Small intestine (tissue), 7 donors: ENCODE results near the gene SOWAHA. TPM values are rescaled to one million over a fixed set of nuclear protein-coding genes. Genes with fewer than 3 reads are reported as not detected.

ENCODE experiments used
- DNase-seq, 2 donors: peaks; one replicate each; pipeline versions ENCODE4 v3.0.0 to v3.0.0-alpha.2; 2013
- FAIRE-seq: peaks from 2 replicates; lab custom pipeline; 2012; peaks lifted over from hg19 to GRCh38; lab: Jason Lieb, UNC
- H3K27ac ChIP-seq, 3 donors: one replicate each; pipeline ENCODE4 v1.5.1; 2013; ENCODE audit warnings: low read length in 2 of 3, mild to moderate bottlenecking in 2 of 3, control low read depth in 1 of 3, inconsistent platforms in 1 of 3, low read depth in 1 of 3, moderate library complexity in 1 of 3
- H3K27me3 ChIP-seq, 3 donors: one replicate each; pipeline ENCODE4 v1.6.1; 2013; ENCODE audit warnings: low read length in 3 of 3, inconsistent platforms in 1 of 3; ENCODE audit not compliant: control insufficient read depth in 3 of 3, insufficient read depth in 3 of 3
- H3K36me3 ChIP-seq, 3 donors: one replicate each; pipeline ENCODE4 v1.6.1; 2013; ENCODE audit warnings: low read length in 3 of 3, inconsistent platforms in 1 of 3, low read depth in 1 of 3, mild to moderate bottlenecking in 1 of 3, moderate library complexity in 1 of 3; ENCODE audit not compliant: control insufficient read depth in 3 of 3, insufficient read depth in 2 of 3
- H3K4me1 ChIP-seq, 3 donors: one replicate each; pipeline ENCODE4 v1.6.1; 2013; ENCODE audit warnings: low read length in 2 of 3, inconsistent platforms in 1 of 3, low read depth in 1 of 3, mild to moderate bottlenecking in 1 of 3, moderate library complexity in 1 of 3; ENCODE audit not compliant: control insufficient read depth in 3 of 3, insufficient read depth in 2 of 3
- H3K4me3 ChIP-seq, 3 donors: one replicate each; pipeline ENCODE4 v1.5.1; 2013; ENCODE audit warnings: low read length in 3 of 3, control low read depth in 1 of 3, inconsistent platforms in 1 of 3, low read depth in 1 of 3, mild to moderate bottlenecking in 1 of 3, moderate library complexity in 1 of 3
- H3K9me3 ChIP-seq, 2 donors: one replicate each; pipeline ENCODE4 v1.6.1; 2013; ENCODE audit warnings: low read depth in 1 of 2, low read length in 1 of 2; ENCODE audit not compliant: control insufficient read depth in 2 of 2, insufficient read depth in 1 of 2
- WGBS, 3 donors: extraction: QIAGEN DNeasy Blood & Tissue Kit; methylation state at CpG; one replicate each; pipeline ENCODE4 v1.1.7; 2013; 5-methylcytosine and 5-hydroxymethylcytosine counted together
- polyA plus RNA-seq, 4 donors: library from polyadenylated mRNA; stranded (reverse) in 3 of 4; unstranded in 1 of 4; fragments of 200-250 nt in 3 of 4; fragments of 120-200 nt in 1 of 4; gene quantifications; one replicate each; pipeline versions ENCODE4 v1.2.1 to v1.2.3, GENCODE V29; 2013
- donor health status: healthy with polysubstance abuse.
- donor health status: control.
- donor health status: control.
- donor health status: Bipolar disorder and iron deficiency.
- donor health status: healthy.

The SOWAHA gene
- polyA plus RNA-seq, 4 donors: 25.6 to 75.4 (median 66.1) TPM

- Histone ChIP-seq H3K4me1 (peaks cover 0 to 33% (median 0%) of the 10 kb centered on the region in 3 donors), H3K36me3 (peaks cover 0 to 8% (median 0%) of the 10 kb centered on the region in 3 donors), H3K4me3 (peak overlapping the region in 2 of 3 donors; percentile 49 to 77), H3K27ac (peak overlapping the region; percentile 91 to 94 (median 94)), H3K9me3 (peaks cover 0 to 3% of the 10 kb centered on the region in 2 donors), H3K27me3 (peaks cover 0 to 13% (median 3%) of the 10 kb centered on the region in 3 donors)
- DNase-seq (peak in 1 of 2 donors; percentile 28), FAIRE-seq (no peak)
- WGBS, 3 donors: 58 to 59% (median 58%) methylated on average over 74 to 81 of the region's 81 CpGs
Measured at GRCh38 chr5:132814503-132815294, 1.6 kb downstream of the SOWAHA start.

GRCh38 chr5:132815454-132815853, 2.4 kb downstream of the SOWAHA start:
- peaks cover 0 to 8% (median 0%) of the 10 kb centered on the region in 3 donors for H3K36me3 ChIP-seq
- H3K9me3 ChIP-seq: peaks cover 0 to 3% of the 10 kb centered on the region in 2 donors
- H3K27me3 ChIP-seq: peaks cover 0 to 13% (median 3%) of the 10 kb centered on the region in 3 donors
- H3K4me1 ChIP-seq: peaks cover 0 to 38% (median 0%) of the 10 kb centered on the region in 3 donors
- DNase-seq: peak in 1 of 2 donors; percentile 33
- WGBS, 3 donors: 64 to 82% (median 79%) methylated on average over 1 of the region's 1 CpG
- peak overlapping the region in 2 of 3 donors; percentile 49 to 77 for H3K4me3 ChIP-seq
- FAIRE-seq: no peak
- H3K27ac ChIP-seq: peak overlapping the region in 1 of 3 donors; percentile 70

- H3K27ac ChIP-seq: peak overlapping the region in 1 of 3 donors; percentile 70
- peaks cover 0 to 8% (median 0%) of the 10 kb centered on the region in 3 donors for H3K36me3 ChIP-seq
- peaks cover 0 to 3% of the 10 kb centered on the region in 2 donors for H3K9me3 ChIP-seq
- peaks cover 0 to 38% (median 0%) of the 10 kb centered on the region in 3 donors for H3K4me1 ChIP-seq
- WGBS, 3 donors: 50 to 66% (median 52%) methylated on average over 2 of the region's 2 CpGs
- H3K27me3 ChIP-seq: peaks cover 0 to 12% (median 3%) of the 10 kb centered on the region in 3 donors
- DNase-seq (no peak), FAIRE-seq (no peak)
- H3K4me3 ChIP-seq: peak overlapping the region in 2 of 3 donors; percentile 3 to 20
Measured at GRCh38 chr5:132816083-132816482, 3.0 kb downstream of the SOWAHA start.

GRCh38 chr5:132816554-132816953, 3.5 kb downstream of the SOWAHA start:
- FAIRE-seq (no peak), DNase-seq (peak in 1 of 2 donors; percentile 24)
- Histone ChIP-seq H3K27ac (peak overlapping the region in 1 of 3 donors; percentile 70), H3K4me3 (peak overlapping the region in 1 of 3 donors; percentile 3), H3K9me3 (peaks cover 0 to 3% of the 10 kb centered on the region in 2 donors), H3K4me1 (peaks cover 0 to 38% (median 0%) of the 10 kb centered on the region in 3 donors), H3K36me3 (peaks cover 0 to 8% (median 0%) of the 10 kb centered on the region in 3 donors), H3K27me3 (peaks cover 0 to 11% (median 3%) of the 10 kb centered on the region in 3 donors)

GRCh38 chr5:132817011-132817410, 3.9 kb downstream of the SOWAHA start:
- H3K4me3 ChIP-seq: no peak overlapping the region
- peaks cover 0 to 10% (median 3%) of the 10 kb centered on the region in 3 donors for H3K27me3 ChIP-seq
- FAIRE-seq (no peak), DNase-seq (peak in 1 of 2 donors; percentile 62)
- WGBS, 3 donors: 9 to 43% (median 36%) methylated on average over 1 of the region's 1 CpG
- H3K4me1 ChIP-seq: peaks cover 0 to 38% (median 0%) of the 10 kb centered on the region in 3 donors
- H3K36me3 ChIP-seq: peaks cover 0 to 8% (median 0%) of the 10 kb centered on the region in 3 donors
- H3K9me3 ChIP-seq: peaks cover 0 to 3% of the 10 kb centered on the region in 2 donors
- peak overlapping the region in 1 of 3 donors; percentile 70 for H3K27ac ChIP-seq

- no peak for FAIRE-seq
- 7 to 28% (median 25%) methylated on average over 26 of the region's 26 CpGs for WGBS, 3 donors
- peaks cover 0 to 3% (median 0%) of the 10 kb centered on the region in 3 donors for H3K27me3 ChIP-seq
- peak; percentile 47 to 63 for DNase-seq
- H3K4me1 ChIP-seq: peaks cover 0 to 44% (median 0%) of the 10 kb centered on the region in 3 donors
- H3K4me3 ChIP-seq: peak overlapping the region in 2 of 3 donors; percentile 39 to 41
- peaks cover 0 to 3% of the 10 kb centered on the region in 2 donors for H3K9me3 ChIP-seq
- peaks cover 0 to 19% (median 0%) of the 10 kb centered on the region in 3 donors for H3K36me3 ChIP-seq
- H3K27ac ChIP-seq: peak overlapping the region; percentile 76 to 83 (median 79)
Measured at GRCh38 chr5:132819468-132819867, 6.4 kb downstream of the SOWAHA start.

GRCh38 chr5:132820162-132820754, 7.2 kb downstream of the SOWAHA start:
- no peak for FAIRE-seq

GRCh38 chr5:132821350-132821749, 8.2 kb downstream of the SOWAHA start:
- 85 to 94% (median 88%) methylated on average over 3 of the region's 3 CpGs for WGBS, 3 donors
- Histone ChIP-seq H3K4me3 (no peak overlapping the region), H3K4me1 (peaks cover 0 to 44% (median 0%) of the 10 kb centered on the region in 3 donors), H3K9me3 (no peaks in the 10 kb centered on the region), H3K27ac (no peak overlapping the region), H3K27me3 (no peaks in the 10 kb centered on the region), H3K36me3 (peaks cover 0 to 25% (median 0%) of the 10 kb centered on the region in 3 donors)
- FAIRE-seq (no peak), DNase-seq (no peak)

More at GRCh38 chr5:132820162-132820754, 7.2 kb downstream of the SOWAHA start:
- H3K4me1 ChIP-seq: peaks cover 0 to 40% (median 0%) of the 10 kb centered on the region in 3 donors
- H3K36me3 ChIP-seq: peaks cover 0 to 21% (median 0%) of the 10 kb centered on the region in 3 donors
- H3K9me3 ChIP-seq: no peaks in the 10 kb centered on the region
- H3K27me3 ChIP-seq: peaks cover 0 to under 1% (median 0%) of the 10 kb centered on the region in 3 donors
- H3K27ac ChIP-seq: peak overlapping the region; percentile 60 to 83 (median 79)
- 19 to 27% (median 19%) methylated on average over 15 of the region's 15 CpGs for WGBS, 3 donors
- peak; percentile 96 to 97 for DNase-seq
- peak overlapping the region in 1 of 3 donors; percentile 39 for H3K4me3 ChIP-seq
